ENCODE data around the gene PRLR.

The PRLR gene

GRCh38 chr5:35180046-35180445, 50.2 kb downstream of the PRLR start:
- no peak for TF ChIP-seq CTCF (IDR thresholded peaks at IDR 0.05; ENCODE audit: insufficient read depth, low read depth, low read length, missing control alignments)
- DNase-seq (ENCODE audit: low read depth), result no peak

DNA sequence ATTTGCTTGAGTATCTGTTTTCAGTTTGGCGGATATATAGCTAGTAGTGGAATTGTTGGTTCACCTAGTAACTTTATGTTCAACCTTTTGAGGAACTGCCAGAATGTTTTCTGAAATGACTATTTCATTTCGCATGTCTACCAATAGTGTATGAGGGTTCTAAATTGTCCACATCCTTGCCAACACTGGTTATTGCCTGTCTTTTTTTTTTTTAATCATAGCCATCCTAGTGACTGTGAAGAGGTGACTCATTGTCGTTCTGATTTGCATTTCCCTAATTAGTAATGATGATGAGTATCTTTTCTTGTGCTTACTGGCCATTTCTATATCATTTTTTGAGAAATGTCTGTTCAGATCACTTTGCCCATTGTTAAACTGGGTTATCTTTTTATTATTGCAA, 52.5 kb downstream of the PRLR start:
- no peak overlapping the region for H3K4me3 ChIP-seq (ENCODE audit: low read length)
- no peak for DNase-seq (ENCODE audit: low read depth)
- TF ChIP-seq CTCF (IDR thresholded peaks at IDR 0.05; ENCODE audit: insufficient read depth, low read depth, low read length, missing control alignments), result no peak

More at GRCh38 chr5:35180046-35180445, 50.2 kb downstream of the PRLR start:
- H3K4me3 ChIP-seq (ENCODE audit: low read length), result no peak overlapping the region

- no peak overlapping the region for H3K4me3 ChIP-seq (ENCODE audit: low read length)
- DNase-seq (ENCODE audit: low read depth), result no peak
- TF ChIP-seq CTCF (IDR thresholded peaks at IDR 0.05; ENCODE audit: insufficient read depth, low read depth, low read length, missing control alignments), result no peak
Observed at GRCh38 chr5:35172533-35172932, 57.8 kb downstream of the PRLR start.

GRCh38 chr5:35171991-35172390, 58.3 kb downstream of the PRLR start:
- DNase-seq (ENCODE audit: low read depth), result no peak
- no peak overlapping the region for H3K4me3 ChIP-seq (ENCODE audit: low read length)
- TF ChIP-seq CTCF (IDR thresholded peaks at IDR 0.05; ENCODE audit: insufficient read depth, low read depth, low read length, missing control alignments), result no peak

DNA sequence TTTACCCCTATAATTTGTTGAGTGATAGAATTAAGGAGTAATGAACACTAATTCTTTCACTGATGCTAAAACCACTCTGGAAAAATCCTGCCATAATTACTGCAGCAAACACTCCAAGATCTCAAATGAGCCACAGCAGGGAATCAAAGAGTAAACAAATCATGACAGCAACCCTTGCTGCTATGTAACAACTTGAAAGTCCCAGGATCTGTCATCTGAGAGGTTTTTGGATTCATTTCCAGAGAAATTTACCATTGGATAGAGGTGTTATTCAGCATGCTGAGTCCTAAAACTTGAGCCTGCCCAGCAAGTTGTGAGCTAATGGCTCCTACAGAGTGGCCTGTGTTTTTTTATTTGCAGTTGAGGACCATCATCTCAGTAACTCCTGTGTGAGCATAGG, 59.2 kb downstream of the PRLR start:
- no peak overlapping the region for H3K4me3 ChIP-seq (ENCODE audit: low read length)
- TF ChIP-seq CTCF (IDR thresholded peaks at IDR 0.05; ENCODE audit: insufficient read depth, low read depth, low read length, missing control alignments), result no peak
- no peak for DNase-seq (ENCODE audit: low read depth)

GRCh38 chr5:35166043-35166442, 64.2 kb downstream of the PRLR start:
- TF ChIP-seq CTCF (IDR thresholded peaks at IDR 0.05; ENCODE audit: insufficient read depth, low read depth, low read length, missing control alignments), result no peak

GRCh38 chr5:35164860-35165542, 65.3 kb downstream of the PRLR start:
- no peak overlapping the region for H3K4me3 ChIP-seq (ENCODE audit: low read length)
- no peak for DNase-seq (ENCODE audit: low read depth)
- TF ChIP-seq CTCF (IDR thresholded peaks at IDR 0.05; ENCODE audit: insufficient read depth, low read depth, low read length, missing control alignments), result no peak

More at GRCh38 chr5:35166043-35166442, 64.2 kb downstream of the PRLR start:
- no peak for DNase-seq (ENCODE audit: low read depth)
- no peak overlapping the region for H3K4me3 ChIP-seq (ENCODE audit: low read length)
